GM13976 (cell line): Measurements from ENCODE around the gene QRICH1.

ENCODE experiments used
- DNase-seq: peaks from one replicate; pipeline ENCODE4 v3.0.0; 2012; ENCODE audit warnings: low spot score
- in situ Hi-C: fragments of 300-500 bp; cut with MboI; formaldehyde crosslinking; loops from one replicate; pipeline ENCODE4 v1.12.0; 2022; ENCODE audit warnings: low sequenced_read_pairs, mixed read lengths, inconsistent platforms; ENCODE audit not compliant: unreplicated experiment
- TF ChIP-seq, protein P1 (sequence below): IDR thresholded peaks from 2 replicates; pipeline ENCODE4 v1.5.1; 2012; ENCODE audit warnings: borderline replicate concordance, mild to moderate bottlenecking; ENCODE audit not compliant: insufficient read depth; ENCODE audit errors: extremely low read depth, missing control alignments, control extremely low read depth

Gene QRICH1

DNA sequence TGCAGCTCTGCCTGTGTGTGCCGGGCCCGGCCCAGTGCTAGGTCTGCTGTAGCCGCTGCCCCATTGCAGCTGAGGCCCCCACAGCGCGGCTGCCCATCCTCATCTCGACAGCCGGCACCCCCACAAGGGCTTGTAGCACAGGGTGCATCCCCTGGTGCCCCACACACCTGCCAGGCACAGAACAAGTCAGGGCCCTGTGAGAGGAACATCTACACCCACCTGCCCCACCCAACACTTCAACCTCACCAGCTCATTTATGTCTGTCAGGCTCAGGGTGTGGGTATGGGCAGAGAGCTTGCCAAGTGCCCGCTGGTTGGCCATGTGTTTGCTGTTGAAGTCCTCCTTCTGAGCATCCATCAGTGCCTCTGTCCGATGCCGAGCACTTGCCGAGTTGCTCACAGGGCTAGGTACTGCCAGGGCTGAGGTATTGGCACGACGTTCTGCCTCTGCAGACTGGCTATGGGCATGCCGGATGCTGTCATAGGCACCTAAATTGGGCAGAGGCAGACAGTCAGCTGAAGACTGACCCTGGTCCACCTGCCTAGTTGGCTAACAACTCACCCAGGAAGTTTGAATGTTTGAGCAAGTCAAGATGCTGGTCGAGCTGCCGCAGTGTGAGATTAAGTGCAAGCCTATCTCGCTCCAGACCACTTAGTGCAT is 29.1 kb upstream of the QRICH1 start:
- no peak for DNase-seq
- TF ChIP-seq, protein P1, sequence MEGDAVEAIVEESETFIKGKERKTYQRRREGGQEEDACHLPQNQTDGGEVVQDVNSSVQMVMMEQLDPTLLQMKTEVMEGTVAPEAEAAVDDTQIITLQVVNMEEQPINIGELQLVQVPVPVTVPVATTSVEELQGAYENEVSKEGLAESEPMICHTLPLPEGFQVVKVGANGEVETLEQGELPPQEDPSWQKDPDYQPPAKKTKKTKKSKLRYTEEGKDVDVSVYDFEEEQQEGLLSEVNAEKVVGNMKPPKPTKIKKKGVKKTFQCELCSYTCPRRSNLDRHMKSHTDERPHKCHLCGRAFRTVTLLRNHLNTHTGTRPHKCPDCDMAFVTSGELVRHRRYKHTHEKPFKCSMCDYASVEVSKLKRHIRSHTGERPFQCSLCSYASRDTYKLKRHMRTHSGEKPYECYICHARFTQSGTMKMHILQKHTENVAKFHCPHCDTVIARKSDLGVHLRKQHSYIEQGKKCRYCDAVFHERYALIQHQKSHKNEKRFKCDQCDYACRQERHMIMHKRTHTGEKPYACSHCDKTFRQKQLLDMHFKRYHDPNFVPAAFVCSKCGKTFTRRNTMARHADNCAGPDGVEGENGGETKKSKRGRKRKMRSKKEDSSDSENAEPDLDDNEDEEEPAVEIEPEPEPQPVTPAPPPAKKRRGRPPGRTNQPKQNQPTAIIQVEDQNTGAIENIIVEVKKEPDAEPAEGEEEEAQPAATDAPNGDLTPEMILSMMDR: no peak
- in situ Hi-C loops: no loop called here

GRCh38 chr3:49122451-49122850 is 28.6 kb upstream of the QRICH1 start:
- in situ Hi-C loops: no loop called here
- TF ChIP-seq, protein P1: no peak
- DNase-seq: no peak

- in situ Hi-C loops: no loop called here
- TF ChIP-seq, protein P1: no peak
- DNase-seq: no peak
Measured at GRCh38 chr3:49122022-49122421, 28.2 kb upstream of the QRICH1 start.

DNA sequence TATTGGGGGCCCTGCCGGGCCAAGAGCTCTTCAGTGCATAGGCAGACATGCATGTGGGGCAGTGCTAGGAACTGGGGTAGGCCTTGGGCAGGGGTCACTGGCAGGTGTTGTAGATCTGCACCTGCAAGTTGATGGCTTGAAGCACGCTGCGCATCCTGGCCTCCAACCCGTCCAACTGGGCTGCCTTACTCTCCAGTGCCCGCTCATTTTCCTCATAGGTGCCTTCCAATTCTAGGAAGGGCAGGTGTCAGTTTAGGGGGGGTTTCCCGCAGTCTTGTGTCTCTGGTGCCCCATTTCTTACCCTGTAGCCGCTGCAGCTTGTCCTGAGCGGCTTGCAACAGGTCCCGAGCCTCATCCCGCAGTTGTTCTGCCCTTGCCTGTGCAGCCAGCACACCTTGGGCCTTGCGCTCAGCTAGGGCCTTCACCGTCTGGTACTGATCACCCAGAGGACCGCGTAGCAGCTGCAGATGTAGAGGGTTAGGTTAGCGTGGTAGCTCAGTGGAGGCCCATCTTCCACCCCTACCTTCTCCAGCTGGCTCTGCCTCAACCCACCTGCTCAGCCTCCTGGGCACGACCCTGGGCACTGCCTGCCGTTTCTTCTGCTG is 27.4 kb upstream of the QRICH1 start:
- no peak for DNase-seq
- in situ Hi-C loops: no loop called here
- TF ChIP-seq, protein P1: no peak

- TF ChIP-seq, protein P1: no peak
- in situ Hi-C loops: no loop called here
Measured at GRCh38 chr3:49120438-49121131, 26.7 kb upstream of the QRICH1 start, which contains the start of gene USP19. USP19 (minus strand) TSS chr3:49120823; CDS start chr3:49119145, 1,678 bp downstream.

GRCh38 chr3:49120096-49120437 is 26.2 kb upstream of the QRICH1 start:
- in situ Hi-C loops: no loop called here
- DNase-seq: no peak
- TF ChIP-seq, protein P1: no peak

More at GRCh38 chr3:49120438-49121131, 26.7 kb upstream of the QRICH1 start, which contains the start of gene USP19:
- DNase-seq: peak; percentile 99
